WTC11 (cell line): ENCODE data around the gene MYH10. TPM values are rescaled to one million over a fixed set of nuclear protein-coding genes. Genes with fewer than 3 reads are reported as not detected.

Experiments
- ATAC-seq: fragments of 200-7000 bp; cut with Tn5 transposase; 2 replicates; pipeline ENCODE4 v1.10.0; 2021; ENCODE audit warnings: mild to moderate bottlenecking, moderate library complexity
- CTCF ChIA-PET: fragments of 300-600 bp; sonication (Branson Sonifier 250); formaldehyde crosslinking; loops from one replicate; lab custom pipeline; 2021; ENCODE audit warnings: antibody characterized with exemption; lab: Charles Lee
- POLR2A ChIA-PET: fragments of 350-600 bp; sonication (Branson Sonifier 250); formaldehyde crosslinking; loops from one replicate; lab custom pipeline; 2021; ENCODE audit warnings: antibody characterized with exemption; lab: Charles Lee
- DNase-seq: peaks from one replicate; pipeline ENCODE4 v3.0.0; 2021; ENCODE audit warnings: low spot score
- H3K27ac Mint-ChIP-seq: 2 replicates; pipeline ENCODE4 v1.8.0; 2021; ENCODE audit warnings: mixed read lengths
- H3K27me3 Mint-ChIP-seq: 2 replicates; pipeline ENCODE4 v1.8.0; 2021; ENCODE audit warnings: low read depth, mild to moderate bottlenecking, moderate library complexity, mixed read lengths
- H3K36me3 Mint-ChIP-seq: 2 replicates; pipeline ENCODE4 v1.8.0; 2021; ENCODE audit warnings: mixed read lengths
- H3K4me1 Mint-ChIP-seq: 2 replicates; pipeline ENCODE4 v1.8.0; 2022; ENCODE audit warnings: mixed read lengths
- H3K4me3 Mint-ChIP-seq: 2 replicates; pipeline ENCODE4 v1.8.0; 2021; ENCODE audit warnings: mild to moderate bottlenecking, moderate library complexity, mixed read lengths
- H3K9me3 Mint-ChIP-seq: 2 replicates; pipeline ENCODE4 v1.8.0; 2021; ENCODE audit warnings: mixed read lengths
- CREM ChIP-seq: sonication (generic); formaldehyde crosslinking; IDR thresholded peaks from 2 replicates; pipeline ENCODE4 v1.8.1; 2022; ENCODE audit warnings: mild to moderate bottlenecking, missing genetic modification reagents, moderate library complexity
- ELF4 ChIP-seq: sonication (generic); formaldehyde crosslinking; IDR thresholded peaks from 2 replicates; pipeline ENCODE4 v1.8.1; 2022; ENCODE audit warnings: low read depth, mild to moderate bottlenecking, moderate library complexity, missing genetic modification reagents
- ETV6 ChIP-seq: sonication (generic); formaldehyde crosslinking; IDR thresholded peaks from 2 replicates; pipeline ENCODE4 v1.8.1; 2022; ENCODE audit warnings: mild to moderate bottlenecking, missing genetic modification reagents
- IRF2 ChIP-seq: sonication (generic); formaldehyde crosslinking; IDR thresholded peaks from 2 replicates; pipeline ENCODE4 v1.8.0; 2022; ENCODE audit warnings: low read depth, missing genetic modification reagents, borderline replicate concordance
- KAT7 ChIP-seq: sonication (generic); formaldehyde crosslinking; IDR thresholded peaks from 2 replicates; pipeline ENCODE4 v1.8.1; 2023; ENCODE audit warnings: missing genetic modification reagents, mild to moderate bottlenecking, borderline replicate concordance
- MYBL2 ChIP-seq: sonication (generic); formaldehyde crosslinking; IDR thresholded peaks from 2 replicates; pipeline ENCODE4 v1.8.1; 2023; ENCODE audit warnings: mild to moderate bottlenecking, moderate library complexity, missing genetic modification reagents
- NFATC4 ChIP-seq: fragments of 250-450 bp; sonication (Bioruptor Pico); IDR thresholded peaks from 2 replicates; pipeline ENCODE4 v1.9.0; 2021; ENCODE audit warnings: mild to moderate bottlenecking
- NR1H2 ChIP-seq: sonication (generic); formaldehyde crosslinking; IDR thresholded peaks from 2 replicates; pipeline ENCODE4 v1.9.0; 2021; ENCODE audit warnings: mild to moderate bottlenecking, moderate library complexity, missing genetic modification reagents
- NR2C2 ChIP-seq: sonication (generic); formaldehyde crosslinking; IDR thresholded peaks from 2 replicates; pipeline ENCODE4 v1.8.0; 2022; ENCODE audit warnings: mild to moderate bottlenecking, missing genetic modification reagents
- PRRX2 ChIP-seq: fragments of 250-450 bp; sonication (Bioruptor Pico); IDR thresholded peaks from 2 replicates; pipeline ENCODE4 v1.8.0; 2021; ENCODE audit warnings: mild to moderate bottlenecking
- RELA ChIP-seq: sonication (generic); formaldehyde crosslinking; IDR thresholded peaks from 2 replicates; pipeline ENCODE4 v1.8.1; 2022; ENCODE audit warnings: missing genetic modification reagents, mild to moderate bottlenecking, borderline replicate concordance
- TCF7 ChIP-seq: sonication (generic); formaldehyde crosslinking; IDR thresholded peaks from 2 replicates; pipeline ENCODE4 v1.8.0; 2022; ENCODE audit warnings: mild to moderate bottlenecking, low read depth, missing genetic modification reagents, moderate library complexity
- ZNF396 ChIP-seq: fragments of 250-450 bp; sonication (Bioruptor Pico); IDR thresholded peaks from 2 replicates; pipeline ENCODE4 v1.8.0; 2021; ENCODE audit warnings: mild to moderate bottlenecking, moderate library complexity, borderline replicate concordance
- ZNF671 ChIP-seq: fragments of 250-450 bp; sonication (Bioruptor Pico); IDR thresholded peaks from 2 replicates; pipeline ENCODE4 v1.8.0; 2021; ENCODE audit warnings: mild to moderate bottlenecking
- total RNA-seq: library from RNA; stranded (reverse); gene quantifications from 3 replicates; pipeline ENCODE4 v1.2.3, GENCODE V29; 2021
- TF ChIP-seq, protein P1 (sequence below): sonication (generic); formaldehyde crosslinking; IDR thresholded peaks from 2 replicates; pipeline ENCODE4 v1.8.1; 2022; ENCODE audit warnings: mild to moderate bottlenecking, missing genetic modification reagents, moderate library complexity, borderline replicate concordance
- TF ChIP-seq, protein P2 (sequence below): fragments of 250-450 bp; sonication (Bioruptor Pico); conservative IDR thresholded peaks from 2 replicates; pipeline ENCODE4 v1.9.0; 2021; ENCODE audit warnings: mild to moderate bottlenecking
- TF ChIP-seq, protein P3 (sequence below): sonication (generic); formaldehyde crosslinking; IDR thresholded peaks from 2 replicates; pipeline ENCODE4 v1.8.0; 2023; ENCODE audit warnings: mild to moderate bottlenecking, missing genetic modification reagents
- TF ChIP-seq, protein P4 (sequence below): sonication (generic); formaldehyde crosslinking; IDR thresholded peaks from 2 replicates; pipeline ENCODE4 v1.8.1; 2022; ENCODE audit warnings: low read depth, missing genetic modification reagents, borderline replicate concordance
- TF ChIP-seq, protein P5 (sequence below): sonication (generic); formaldehyde crosslinking; IDR thresholded peaks from 2 replicates; pipeline ENCODE4 v1.8.0; 2022; ENCODE audit warnings: mild to moderate bottlenecking, missing genetic modification reagents
- TF ChIP-seq, protein P6 (sequence below): fragments of 250-450 bp; sonication (Bioruptor Pico); IDR thresholded peaks from 2 replicates; pipeline ENCODE4 v1.9.0; 2021; ENCODE audit warnings: mild to moderate bottlenecking
- TF ChIP-seq, protein P7 (sequence below): fragments of 250-450 bp; sonication (Bioruptor Pico); IDR thresholded peaks from 2 replicates; pipeline ENCODE4 v1.9.0; 2021; ENCODE audit warnings: mild to moderate bottlenecking

MYH10 gene
- total RNA-seq, 1 experiment from 2014 or later: 231 TPM

DNA sequence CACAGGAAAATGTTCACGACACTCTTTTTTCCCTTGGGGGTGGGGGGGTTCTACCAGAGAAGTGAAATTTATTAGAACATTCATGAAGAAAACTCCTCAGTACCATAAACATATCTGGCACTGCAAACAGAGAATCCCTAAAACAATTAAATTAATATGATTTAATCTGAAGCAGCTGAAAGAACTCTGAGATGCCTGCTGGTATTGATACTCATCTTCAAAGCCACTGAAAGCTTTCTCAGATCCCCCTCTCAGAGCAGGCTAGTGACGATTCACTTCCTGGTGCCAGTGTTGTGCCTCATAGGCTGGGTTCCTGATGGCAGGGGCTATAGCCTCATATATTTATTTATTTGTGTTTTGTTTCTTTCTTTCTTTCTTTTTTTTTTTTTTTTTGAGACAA is 52.7 kb downstream of the MYH10 start (continued):
- TF ChIP-seq, protein P1, sequence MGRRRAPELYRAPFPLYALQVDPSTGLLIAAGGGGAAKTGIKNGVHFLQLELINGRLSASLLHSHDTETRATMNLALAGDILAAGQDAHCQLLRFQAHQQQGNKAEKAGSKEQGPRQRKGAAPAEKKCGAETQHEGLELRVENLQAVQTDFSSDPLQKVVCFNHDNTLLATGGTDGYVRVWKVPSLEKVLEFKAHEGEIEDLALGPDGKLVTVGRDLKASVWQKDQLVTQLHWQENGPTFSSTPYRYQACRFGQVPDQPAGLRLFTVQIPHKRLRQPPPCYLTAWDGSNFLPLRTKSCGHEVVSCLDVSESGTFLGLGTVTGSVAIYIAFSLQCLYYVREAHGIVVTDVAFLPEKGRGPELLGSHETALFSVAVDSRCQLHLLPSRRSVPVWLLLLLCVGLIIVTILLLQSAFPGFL (CRISPR knock-in tag): no peak
- TF ChIP-seq TCF7 (CRISPR knock-in tag): no peak
- TF ChIP-seq, all 79 proteins: peak for 0

DNA sequence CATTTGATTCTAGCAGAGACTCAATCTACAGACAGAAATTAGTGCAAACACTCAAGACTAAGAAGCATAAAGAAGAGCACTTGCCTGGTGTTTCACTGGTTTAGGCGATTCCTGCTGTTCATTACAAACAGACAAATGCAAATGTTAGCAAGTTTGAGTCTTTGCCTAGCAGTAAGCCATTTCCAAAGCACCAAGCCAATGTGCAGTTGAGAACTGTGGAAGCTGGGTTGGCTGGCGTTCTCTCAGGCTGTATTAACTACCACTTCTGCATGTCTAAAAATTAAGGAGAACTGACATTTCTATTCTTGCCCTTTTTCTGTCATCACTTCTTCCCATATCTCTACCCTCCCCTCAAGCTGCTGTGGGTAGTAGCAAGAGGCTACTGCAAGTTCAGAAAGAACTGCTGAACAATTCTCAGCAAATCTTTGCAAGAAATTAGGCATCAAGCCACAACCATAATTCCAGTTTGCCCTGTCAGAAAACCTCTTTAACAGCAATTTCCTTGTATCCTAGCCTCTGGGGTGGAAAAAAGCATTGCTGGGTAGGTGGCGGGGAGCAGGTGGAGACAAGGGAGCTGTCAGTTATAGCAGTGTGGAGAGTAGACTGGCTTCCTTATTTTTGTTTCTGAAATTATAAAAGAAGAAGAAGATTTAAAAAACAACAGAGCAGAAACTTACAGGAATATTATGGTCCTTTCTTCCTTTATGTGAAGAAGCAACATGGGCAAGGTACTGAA is 53.8 kb downstream of the MYH10 start:
- Mint-ChIP-seq H3K27me3 (no peaks in the 10 kb centered on the region), H3K4me1 (peaks cover 10% of the 10 kb centered on the region), H3K4me3 (no peak overlapping the region), H3K27ac (no peak overlapping the region), H3K36me3 (peaks cover 25% of the 10 kb centered on the region), H3K9me3 (no peaks in the 10 kb centered on the region)
- ChIA-PET CTCF (interaction anchor here (1.1 kb wide), 1 partner anchor 169 kb away, joined by 3 read pairs; no protein-coding TSS in a partner anchor), POLR2A (no interaction called here)
- TF ChIP-seq MYBL2 (CRISPR knock-in tag) (no peak), KAT7 (CRISPR knock-in tag) (no peak), CREM (CRISPR knock-in tag) (no peak), ZNF396 (CRISPR knock-in tag) (no peak), ELF4 (CRISPR knock-in tag) (no peak), NR2C2 (CRISPR knock-in tag) (no peak), ZNF671 (CRISPR knock-in tag) (no peak), PRRX2 (no peak)
- TF ChIP-seq, protein P2, sequence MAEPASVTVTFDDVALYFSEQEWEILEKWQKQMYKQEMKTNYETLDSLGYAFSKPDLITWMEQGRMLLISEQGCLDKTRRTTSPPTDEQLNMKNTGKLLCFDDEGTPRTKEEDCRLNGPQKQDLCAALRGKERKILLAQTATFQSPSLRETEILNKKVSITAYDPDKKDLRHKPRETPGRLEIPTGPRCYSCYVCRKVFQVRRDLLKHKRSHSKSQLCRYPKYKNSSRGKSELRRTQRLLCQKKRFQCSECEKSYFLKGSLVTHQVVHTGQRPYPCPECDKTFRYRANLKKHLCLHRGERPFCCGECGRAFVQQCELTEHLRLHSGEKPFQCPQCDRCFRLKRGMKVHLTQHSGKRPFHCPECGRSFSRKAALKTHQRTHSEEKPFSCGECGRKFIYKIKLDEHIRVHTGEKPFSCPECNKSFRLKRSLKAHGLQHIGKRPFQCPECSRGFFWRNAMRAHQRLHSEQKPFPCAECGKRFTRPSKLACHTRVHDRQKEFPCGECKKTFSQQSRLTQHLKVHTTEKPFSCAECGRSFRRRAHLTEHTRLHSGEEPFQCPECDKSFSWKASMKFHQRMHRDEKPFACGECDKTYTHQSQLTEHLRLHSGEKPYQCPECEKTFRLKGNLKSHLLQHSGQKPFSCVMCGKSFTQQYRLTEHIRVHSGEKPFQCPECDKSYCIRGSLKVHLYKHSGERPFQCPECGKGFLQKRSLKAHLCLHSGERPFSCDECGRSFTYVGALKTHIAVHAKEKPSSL: no peak
- TF ChIP-seq, protein P3, sequence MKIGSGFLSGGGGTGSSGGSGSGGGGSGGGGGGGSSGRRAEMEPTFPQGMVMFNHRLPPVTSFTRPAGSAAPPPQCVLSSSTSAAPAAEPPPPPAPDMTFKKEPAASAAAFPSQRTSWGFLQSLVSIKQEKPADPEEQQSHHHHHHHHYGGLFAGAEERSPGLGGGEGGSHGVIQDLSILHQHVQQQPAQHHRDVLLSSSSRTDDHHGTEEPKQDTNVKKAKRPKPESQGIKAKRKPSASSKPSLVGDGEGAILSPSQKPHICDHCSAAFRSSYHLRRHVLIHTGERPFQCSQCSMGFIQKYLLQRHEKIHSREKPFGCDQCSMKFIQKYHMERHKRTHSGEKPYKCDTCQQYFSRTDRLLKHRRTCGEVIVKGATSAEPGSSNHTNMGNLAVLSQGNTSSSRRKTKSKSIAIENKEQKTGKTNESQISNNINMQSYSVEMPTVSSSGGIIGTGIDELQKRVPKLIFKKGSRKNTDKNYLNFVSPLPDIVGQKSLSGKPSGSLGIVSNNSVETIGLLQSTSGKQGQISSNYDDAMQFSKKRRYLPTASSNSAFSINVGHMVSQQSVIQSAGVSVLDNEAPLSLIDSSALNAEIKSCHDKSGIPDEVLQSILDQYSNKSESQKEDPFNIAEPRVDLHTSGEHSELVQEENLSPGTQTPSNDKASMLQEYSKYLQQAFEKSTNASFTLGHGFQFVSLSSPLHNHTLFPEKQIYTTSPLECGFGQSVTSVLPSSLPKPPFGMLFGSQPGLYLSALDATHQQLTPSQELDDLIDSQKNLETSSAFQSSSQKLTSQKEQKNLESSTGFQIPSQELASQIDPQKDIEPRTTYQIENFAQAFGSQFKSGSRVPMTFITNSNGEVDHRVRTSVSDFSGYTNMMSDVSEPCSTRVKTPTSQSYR (CRISPR knock-in tag): no peak
- TF ChIP-seq, protein P4, sequence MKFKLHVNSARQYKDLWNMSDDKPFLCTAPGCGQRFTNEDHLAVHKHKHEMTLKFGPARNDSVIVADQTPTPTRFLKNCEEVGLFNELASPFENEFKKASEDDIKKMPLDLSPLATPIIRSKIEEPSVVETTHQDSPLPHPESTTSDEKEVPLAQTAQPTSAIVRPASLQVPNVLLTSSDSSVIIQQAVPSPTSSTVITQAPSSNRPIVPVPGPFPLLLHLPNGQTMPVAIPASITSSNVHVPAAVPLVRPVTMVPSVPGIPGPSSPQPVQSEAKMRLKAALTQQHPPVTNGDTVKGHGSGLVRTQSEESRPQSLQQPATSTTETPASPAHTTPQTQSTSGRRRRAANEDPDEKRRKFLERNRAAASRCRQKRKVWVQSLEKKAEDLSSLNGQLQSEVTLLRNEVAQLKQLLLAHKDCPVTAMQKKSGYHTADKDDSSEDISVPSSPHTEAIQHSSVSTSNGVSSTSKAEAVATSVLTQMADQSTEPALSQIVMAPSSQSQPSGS (CRISPR knock-in tag): no peak
- TF ChIP-seq, protein P5, sequence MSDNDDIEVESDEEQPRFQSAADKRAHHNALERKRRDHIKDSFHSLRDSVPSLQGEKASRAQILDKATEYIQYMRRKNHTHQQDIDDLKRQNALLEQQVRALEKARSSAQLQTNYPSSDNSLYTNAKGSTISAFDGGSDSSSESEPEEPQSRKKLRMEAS (CRISPR knock-in tag): no peak
- DNase-seq (no peak), ATAC-seq (no peak)

DNA sequence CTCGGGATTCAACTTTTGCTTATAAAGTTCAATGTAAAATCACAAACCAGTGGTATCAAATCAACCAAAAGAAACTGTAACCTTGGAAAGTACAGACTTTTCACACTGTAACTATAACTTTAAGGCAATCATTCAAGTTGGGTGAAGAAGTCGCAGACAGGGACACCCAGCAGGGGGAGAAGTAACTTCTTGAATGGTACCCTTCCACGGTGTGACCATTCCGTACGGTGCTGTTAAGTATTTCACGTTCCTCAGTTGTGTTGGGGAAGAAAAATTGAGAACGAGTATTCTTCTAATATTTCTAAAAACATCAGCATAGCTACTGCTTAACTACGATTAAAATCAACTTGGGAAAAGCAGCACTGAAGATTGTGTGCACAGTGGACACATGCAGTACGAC is 55.8 kb downstream of the MYH10 start:
- ATAC-seq: no peak
- ChIA-PET CTCF (no interaction called here), POLR2A (no interaction called here)
- H3K4me3 Mint-ChIP-seq: no peak overlapping the region
- H3K27ac Mint-ChIP-seq: no peak overlapping the region
- no peaks in the 10 kb centered on the region for H3K4me1 Mint-ChIP-seq
- no peaks in the 10 kb centered on the region for H3K9me3 Mint-ChIP-seq
- H3K36me3 Mint-ChIP-seq: peaks cover 35% of the 10 kb centered on the region
- no peaks in the 10 kb centered on the region for H3K27me3 Mint-ChIP-seq
- TF ChIP-seq IRF2 (CRISPR knock-in tag): no peak
- TF ChIP-seq NFATC4 (CRISPR knock-in tag): no peak
- no peak for TF ChIP-seq ETV6 (CRISPR knock-in tag)
- TF ChIP-seq, protein P6, sequence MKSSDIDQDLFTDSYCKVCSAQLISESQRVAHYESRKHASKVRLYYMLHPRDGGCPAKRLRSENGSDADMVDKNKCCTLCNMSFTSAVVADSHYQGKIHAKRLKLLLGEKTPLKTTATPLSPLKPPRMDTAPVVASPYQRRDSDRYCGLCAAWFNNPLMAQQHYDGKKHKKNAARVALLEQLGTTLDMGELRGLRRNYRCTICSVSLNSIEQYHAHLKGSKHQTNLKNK (CRISPR knock-in tag): no peak
- no peak for TF ChIP-seq RELA (CRISPR knock-in tag)
- TF ChIP-seq, protein P7, sequence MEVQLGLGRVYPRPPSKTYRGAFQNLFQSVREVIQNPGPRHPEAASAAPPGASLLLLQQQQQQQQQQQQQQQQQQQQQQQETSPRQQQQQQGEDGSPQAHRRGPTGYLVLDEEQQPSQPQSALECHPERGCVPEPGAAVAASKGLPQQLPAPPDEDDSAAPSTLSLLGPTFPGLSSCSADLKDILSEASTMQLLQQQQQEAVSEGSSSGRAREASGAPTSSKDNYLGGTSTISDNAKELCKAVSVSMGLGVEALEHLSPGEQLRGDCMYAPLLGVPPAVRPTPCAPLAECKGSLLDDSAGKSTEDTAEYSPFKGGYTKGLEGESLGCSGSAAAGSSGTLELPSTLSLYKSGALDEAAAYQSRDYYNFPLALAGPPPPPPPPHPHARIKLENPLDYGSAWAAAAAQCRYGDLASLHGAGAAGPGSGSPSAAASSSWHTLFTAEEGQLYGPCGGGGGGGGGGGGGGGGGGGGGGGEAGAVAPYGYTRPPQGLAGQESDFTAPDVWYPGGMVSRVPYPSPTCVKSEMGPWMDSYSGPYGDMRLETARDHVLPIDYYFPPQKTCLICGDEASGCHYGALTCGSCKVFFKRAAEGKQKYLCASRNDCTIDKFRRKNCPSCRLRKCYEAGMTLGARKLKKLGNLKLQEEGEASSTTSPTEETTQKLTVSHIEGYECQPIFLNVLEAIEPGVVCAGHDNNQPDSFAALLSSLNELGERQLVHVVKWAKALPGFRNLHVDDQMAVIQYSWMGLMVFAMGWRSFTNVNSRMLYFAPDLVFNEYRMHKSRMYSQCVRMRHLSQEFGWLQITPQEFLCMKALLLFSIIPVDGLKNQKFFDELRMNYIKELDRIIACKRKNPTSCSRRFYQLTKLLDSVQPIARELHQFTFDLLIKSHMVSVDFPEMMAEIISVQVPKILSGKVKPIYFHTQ (CRISPR knock-in tag): no peak
- no peak for TF ChIP-seq PRRX2
- TF ChIP-seq NR1H2: no peak
- TF ChIP-seq, all 79 proteins: peak for 0
- no peak for DNase-seq
